ENCODE measurements around the gene STK24.
"Not testable (repeated sequence)": the region's sequence is repeated elsewhere in the genome, so short reads cannot be mapped to it uniquely, and the experiment has no call there.

STK24 gene

GRCh38 chr13:98434060-98434459 lies 142.8 kb downstream of the STK24 start:
- DNase-seq (ENCODE audit: low read depth): no peak

GRCh38 chr13:98433654-98434053 lies 143.3 kb downstream of the STK24 start:
- DNase-seq (ENCODE audit: low read depth): no peak

- DNase-seq (ENCODE audit: low read depth): no peak
Observed at GRCh38 chr13:98432638-98433037, 144.3 kb downstream of the STK24 start.

DNA sequence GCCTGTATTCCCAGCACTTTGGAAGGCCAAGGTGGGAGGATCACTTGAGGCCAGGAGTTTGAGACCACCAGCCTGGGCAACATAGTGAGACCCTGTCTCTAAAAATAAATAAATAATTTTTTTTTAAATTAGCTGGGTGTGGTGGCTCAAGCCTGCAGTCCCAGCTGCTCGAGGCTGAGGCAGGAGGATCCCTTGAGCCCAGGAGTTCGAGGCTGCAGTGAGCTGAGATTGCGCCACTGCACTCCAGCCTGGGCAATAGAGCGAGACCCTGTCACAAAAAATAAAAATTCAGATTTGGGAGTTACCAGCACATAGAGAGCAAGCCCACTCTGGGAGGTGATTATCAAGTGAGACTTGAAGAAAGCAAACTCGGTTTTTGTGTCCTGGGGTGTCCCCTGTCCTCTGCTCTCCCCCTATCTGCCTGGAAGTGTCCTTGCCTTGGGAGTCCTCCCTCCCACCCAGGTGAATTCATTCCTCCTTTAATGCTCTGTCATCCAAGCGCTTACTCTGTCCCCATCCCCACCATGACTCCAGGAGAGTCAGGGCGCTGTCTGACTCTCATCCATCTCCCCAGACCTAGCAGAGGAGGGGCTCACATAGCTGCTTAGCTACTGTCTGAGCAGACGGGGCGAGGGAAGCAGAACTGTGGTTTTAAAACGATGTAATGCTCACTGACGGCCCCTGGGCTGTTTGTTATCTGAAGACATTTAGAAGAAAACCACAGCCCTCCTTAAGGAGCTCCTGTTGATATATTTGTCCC lies 146.8 kb downstream of the STK24 start:
- no peak for DNase-seq (ENCODE audit: low read depth)

GRCh38 chr13:98429531-98429930 lies 147.4 kb downstream of the STK24 start:
- DNase-seq (ENCODE audit: low read depth): no peak

DNA sequence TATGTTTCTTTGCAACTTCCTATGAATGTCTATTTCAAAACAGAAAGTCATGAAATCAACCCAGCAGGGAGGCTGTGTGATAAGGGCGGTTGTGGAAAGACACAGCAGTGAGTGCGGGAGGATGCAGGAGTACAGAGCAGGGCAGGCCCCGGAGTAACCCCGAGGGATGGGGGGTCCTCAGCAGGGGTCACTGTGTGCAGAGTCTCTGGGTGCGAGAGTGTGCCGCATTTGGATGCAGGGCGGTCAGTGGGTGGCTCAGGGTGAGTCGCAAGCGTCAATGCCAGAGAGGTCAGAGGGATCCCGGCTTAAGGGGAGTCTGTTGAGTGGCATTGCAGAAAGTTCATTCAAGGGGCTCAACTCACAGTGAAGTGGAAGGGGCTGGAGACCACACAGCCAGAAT lies 147.8 kb downstream of the STK24 start:
- DNase-seq (ENCODE audit: low read depth): no peak

- no peak for DNase-seq (ENCODE audit: low read depth)
Observed at GRCh38 chr13:98428256-98428966, 148.5 kb downstream of the STK24 start.

DNA sequence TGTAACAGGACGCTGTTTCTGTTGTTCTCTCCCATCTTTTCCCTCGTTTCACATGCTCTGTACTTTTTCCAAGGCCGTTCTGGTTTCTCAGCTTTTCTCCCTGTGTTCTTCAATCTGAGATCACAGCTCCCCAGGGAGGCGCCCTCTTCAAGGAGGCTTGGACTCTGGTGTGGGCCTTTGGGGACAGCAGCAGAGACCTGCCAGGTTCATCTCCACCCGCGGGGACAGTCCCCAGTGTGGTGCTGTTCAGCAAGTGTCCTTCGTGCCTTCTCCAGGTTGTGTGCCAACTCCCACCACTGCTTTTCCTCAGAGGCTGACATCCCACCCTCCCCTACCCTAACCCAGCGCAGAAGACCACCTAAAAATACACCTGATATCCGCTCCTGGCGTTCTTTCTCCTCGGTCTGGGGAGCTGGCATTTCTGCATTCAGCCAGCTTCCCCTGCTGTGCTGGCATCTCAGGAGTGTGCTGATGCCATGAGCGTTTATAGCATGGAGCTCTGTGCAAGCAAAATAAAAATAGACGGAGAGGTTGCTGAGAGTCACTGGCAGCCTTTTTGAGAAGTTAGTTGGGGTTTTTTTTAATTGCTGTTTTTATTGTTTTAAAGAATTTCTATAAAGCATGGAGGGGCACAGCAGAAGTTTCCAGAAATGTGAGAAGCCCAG lies 149.4 kb downstream of the STK24 start:
- DNase-seq (ENCODE audit: low read depth): no peak

DNA sequence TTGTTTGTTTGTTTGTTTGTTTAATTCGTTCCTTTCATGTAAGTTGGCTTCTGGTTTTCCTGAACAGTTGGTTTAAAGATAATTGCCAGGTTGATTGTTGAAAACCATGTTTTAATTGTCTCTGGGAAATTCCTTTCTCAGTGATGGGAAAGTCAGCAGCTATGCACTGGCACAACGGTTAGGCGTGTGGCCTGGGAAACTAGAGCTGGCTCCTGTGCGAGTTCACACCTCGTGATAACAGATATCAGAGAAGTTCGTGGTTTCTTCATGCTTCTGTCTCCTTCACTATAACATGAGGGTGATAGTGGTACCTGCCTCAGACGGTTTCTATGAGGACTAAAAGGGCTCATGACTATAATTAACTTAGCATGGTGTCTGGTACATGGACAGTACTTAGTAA lies 153.5 kb downstream of the STK24 start:
- no peak for DNase-seq (ENCODE audit: low read depth)

GRCh38 chr13:98422046-98422445 lies 154.9 kb downstream of the STK24 start:
- DNase-seq (ENCODE audit: low read depth): no peak

DNA sequence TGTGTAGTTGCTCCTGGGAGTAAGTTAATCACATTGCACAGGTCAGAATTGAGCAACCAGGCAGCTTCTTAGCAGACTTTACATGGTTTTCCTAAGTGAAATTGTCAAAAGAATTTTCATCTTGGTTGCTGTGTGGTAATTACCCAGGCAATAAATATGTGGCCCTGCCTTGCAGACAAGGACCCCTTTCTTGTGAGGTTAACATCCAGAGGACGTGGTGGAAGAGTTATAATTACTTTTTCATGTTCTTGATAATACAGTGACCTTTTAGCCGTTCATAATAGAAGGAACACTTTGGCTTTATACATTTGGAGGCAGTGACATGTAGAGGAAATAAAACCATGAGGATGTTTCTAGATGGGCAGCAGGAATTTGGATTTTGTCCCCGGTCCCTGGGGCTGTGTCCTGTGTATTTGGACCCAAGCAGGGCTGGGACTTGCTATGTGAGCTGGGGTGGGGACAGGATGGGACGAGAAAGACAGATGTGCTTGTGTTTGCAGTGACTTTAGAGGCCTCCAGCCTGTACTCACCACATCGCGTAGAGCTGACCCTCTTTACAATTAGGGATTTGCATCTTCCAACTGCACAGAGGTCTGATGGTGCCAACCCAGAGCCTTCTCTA lies 156.2 kb downstream of the STK24 start:
- DNase-seq (ENCODE audit: low read depth): no peak

DNA sequence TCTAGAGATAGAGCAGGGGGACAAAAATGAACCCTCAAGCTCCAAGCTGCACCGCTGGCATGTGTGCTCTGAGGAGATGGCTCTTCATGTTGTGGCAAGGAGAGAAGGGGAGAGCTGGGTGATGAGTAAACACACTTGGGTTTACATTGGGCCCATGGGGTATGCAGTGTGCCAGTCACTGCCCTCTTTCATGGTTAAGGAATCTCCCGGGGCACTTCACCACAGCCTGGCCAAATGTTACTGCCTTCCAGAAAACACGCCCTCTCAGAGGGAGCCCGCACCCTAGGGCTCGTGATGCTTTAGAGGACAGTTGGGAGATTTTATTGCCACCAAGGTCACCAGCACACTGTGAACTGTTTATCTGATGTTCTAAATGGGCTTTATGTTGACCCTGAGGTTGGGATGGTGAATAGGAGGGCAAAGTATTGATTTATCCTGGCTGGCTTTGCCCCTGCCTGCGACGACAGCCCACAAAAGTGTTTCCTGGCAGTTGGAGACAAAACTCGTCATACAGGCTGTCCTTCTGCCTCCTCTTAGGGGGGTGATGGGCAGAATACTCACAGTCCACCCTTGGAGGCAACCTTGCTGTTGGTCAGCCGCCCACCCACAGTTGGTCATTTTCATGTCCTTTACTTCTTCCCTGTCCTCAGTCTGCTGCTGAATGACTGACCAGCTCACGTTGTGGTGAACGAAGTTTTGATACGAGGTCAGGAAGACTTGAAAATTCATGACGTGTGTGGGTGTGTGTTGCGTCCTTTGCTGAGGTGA lies 156.9 kb downstream of the STK24 start:
- DNase-seq (ENCODE audit: low read depth): no peak

DNA sequence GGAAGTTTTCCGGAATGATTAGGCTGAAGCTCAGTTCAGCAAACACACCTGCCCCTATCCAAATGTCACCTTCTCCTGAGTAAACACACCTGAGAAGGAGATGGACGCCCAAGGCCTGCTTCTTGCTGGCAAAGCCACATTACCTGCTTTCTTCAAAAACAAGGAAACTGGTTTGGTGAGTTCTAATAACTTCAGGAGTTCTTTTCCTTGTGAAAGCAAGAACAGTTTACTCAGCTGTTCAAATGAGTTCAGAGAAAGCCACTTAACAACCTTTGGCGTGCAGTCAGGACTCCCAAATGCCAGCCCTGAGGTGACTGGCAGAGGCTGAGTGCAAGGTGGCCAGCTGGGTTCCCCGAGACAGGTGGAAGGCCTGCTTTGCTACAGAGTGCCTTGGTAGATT lies 160.5 kb downstream of the STK24 start:
- DNase-seq (ENCODE audit: low read depth): no peak

- DNase-seq (ENCODE audit: low read depth): no peak
Observed at GRCh38 chr13:98415326-98416070, 161.4 kb downstream of the STK24 start.

GRCh38 chr13:98413796-98414195 lies 163.1 kb downstream of the STK24 start:
- DNase-seq (ENCODE audit: low read depth): no peak

GRCh38 chr13:98413278-98413677 lies 163.6 kb downstream of the STK24 start:
- DNase-seq (ENCODE audit: low read depth): not testable (repeated sequence)

DNA sequence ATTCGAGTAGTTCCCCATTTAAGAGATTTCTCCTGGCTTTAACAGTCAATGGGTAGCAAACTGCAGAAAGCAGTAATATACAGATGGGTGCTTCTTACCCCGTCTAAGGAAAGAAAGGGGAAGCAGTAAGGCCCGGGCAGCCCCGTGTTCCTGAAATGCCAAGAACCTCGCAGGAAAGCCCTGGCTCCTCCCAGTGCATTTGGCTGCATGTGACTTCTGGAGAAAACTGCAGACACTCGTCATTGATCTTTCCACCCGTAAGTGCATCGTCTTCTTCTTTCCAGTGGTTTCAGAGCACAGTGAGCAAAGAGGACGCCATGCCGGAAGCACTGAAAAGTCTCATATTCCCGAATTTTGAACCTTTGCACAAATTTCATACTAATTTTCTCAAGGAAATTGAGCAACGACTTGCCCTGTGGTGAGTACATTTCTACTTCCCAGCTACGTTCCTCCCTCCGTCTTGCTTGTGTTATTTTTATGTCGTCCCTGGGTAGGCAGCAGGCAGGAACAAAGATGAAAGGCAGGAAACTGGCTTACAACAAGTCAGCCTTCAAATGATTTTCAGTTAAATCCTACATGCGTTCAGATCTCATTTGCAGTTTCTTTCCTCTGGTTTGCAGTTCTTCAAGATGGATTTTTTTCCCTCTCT lies 165.2 kb downstream of the STK24 start:
- DNase-seq (ENCODE audit: low read depth): no peak

DNA sequence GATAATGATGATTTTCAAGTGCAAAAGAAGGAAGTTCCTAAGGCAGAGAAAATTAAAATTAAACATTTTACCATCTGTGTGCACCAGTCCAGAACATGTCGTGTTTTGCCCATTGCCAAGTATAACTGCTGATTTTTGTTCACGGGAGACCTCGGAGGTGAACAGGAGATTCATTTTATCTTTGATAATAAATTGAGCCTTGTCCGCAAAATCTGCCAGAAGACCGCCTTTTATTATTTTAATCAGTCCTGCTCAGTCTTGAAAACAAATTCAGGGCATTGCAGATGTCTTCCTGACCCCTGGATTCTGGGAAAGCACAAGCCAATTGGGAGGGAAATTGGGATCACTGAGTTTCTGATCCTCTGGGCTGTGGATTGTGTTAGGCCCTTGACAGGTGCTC lies 165.9 kb downstream of the STK24 start:
- DNase-seq (ENCODE audit: low read depth): no peak

GRCh38 chr13:98410612-98411011 lies 166.3 kb downstream of the STK24 start:
- DNase-seq (ENCODE audit: low read depth): no peak

GRCh38 chr13:98409281-98409680 lies 167.6 kb downstream of the STK24 start:
- no peak for DNase-seq (ENCODE audit: low read depth)

DNA sequence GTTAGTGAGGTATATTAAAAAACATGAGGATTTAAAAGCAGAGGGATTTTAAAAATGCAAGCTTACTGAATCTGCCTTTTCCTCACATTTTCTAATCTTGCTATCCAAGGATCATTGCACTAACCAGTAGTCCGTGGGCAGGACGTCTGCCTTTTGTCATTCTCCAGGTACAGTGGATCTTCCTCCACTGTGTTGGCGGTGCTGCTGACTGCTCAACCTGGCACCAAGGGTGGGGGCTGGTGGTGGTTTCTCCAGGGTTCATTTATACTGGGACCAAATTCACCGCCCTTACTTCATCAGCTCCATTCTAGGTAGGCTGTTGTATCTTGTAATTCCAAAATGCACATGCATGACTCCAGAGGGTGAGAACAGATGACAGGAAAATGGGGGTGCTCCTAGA lies 169.3 kb downstream of the STK24 start:
- DNase-seq (ENCODE audit: low read depth): no peak
